Kidney epithelial cell (primary cell): Measurements from ENCODE around the gene PEX5L. TPM values are rescaled to one million over a fixed set of nuclear protein-coding genes. Genes with fewer than 3 reads are reported as not detected.

Source experiments
- DNase-seq: peaks from one replicate; pipeline ENCODE4 v3.0.0-alpha.2; 2010; ENCODE audit warnings: low read depth
- H3K27me3 ChIP-seq: 2 replicates; pipeline ENCODE4 v1.6.0; 2011; ENCODE audit warnings: low read length; ENCODE audit not compliant: control insufficient read depth, insufficient read depth
- H3K36me3 ChIP-seq: 2 replicates; pipeline ENCODE4 v1.5.1; 2011; ENCODE audit warnings: low read length; ENCODE audit not compliant: control insufficient read depth, insufficient read depth
- H3K4me3 ChIP-seq: 2 replicates; pipeline ENCODE4 v1.5.1; 2011; ENCODE audit warnings: low read depth, mild to moderate bottlenecking, control low read depth, low read length
- total RNA-seq: library from RNA; depleted of rRNA; stranded (reverse); fragments of >200 nt; gene quantifications from 2 replicates; pipeline ENCODE4 v1.2.3, GENCODE V29; 2015
- TF ChIP-seq, protein P1 (sequence below): IDR thresholded peaks from 2 replicates; pipeline ENCODE4 v1.5.1; 2011; ENCODE audit warnings: mild to moderate bottlenecking, moderate library complexity, low read length, control low read depth, inconsistent platforms; ENCODE audit not compliant: insufficient read depth, poor library complexity, severe bottlenecking

PEX5L gene
- 0.04 and 0.07 TPM in 2 replicates for total RNA-seq

GRCh38 chr3:180036671-180037455 is at the start of gene PEX5L:
Gene PEX5L (minus strand): TSS chr3:180036937. CDS start chr3:180036599, 338 bp downstream.
- peak; percentile 7 for DNase-seq
- Histone ChIP-seq H3K36me3 (no peaks in the 10 kb centered on the region), H3K27me3 (peaks cover 16% of the 10 kb centered on the region), H3K4me3 (peak within 1 kb of the TSS; percentile 33)
- TF ChIP-seq, protein P1, sequence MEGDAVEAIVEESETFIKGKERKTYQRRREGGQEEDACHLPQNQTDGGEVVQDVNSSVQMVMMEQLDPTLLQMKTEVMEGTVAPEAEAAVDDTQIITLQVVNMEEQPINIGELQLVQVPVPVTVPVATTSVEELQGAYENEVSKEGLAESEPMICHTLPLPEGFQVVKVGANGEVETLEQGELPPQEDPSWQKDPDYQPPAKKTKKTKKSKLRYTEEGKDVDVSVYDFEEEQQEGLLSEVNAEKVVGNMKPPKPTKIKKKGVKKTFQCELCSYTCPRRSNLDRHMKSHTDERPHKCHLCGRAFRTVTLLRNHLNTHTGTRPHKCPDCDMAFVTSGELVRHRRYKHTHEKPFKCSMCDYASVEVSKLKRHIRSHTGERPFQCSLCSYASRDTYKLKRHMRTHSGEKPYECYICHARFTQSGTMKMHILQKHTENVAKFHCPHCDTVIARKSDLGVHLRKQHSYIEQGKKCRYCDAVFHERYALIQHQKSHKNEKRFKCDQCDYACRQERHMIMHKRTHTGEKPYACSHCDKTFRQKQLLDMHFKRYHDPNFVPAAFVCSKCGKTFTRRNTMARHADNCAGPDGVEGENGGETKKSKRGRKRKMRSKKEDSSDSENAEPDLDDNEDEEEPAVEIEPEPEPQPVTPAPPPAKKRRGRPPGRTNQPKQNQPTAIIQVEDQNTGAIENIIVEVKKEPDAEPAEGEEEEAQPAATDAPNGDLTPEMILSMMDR = peak; percentile 2

- Histone ChIP-seq H3K27me3 (no peaks in the 10 kb centered on the region), H3K36me3 (no peaks in the 10 kb centered on the region), H3K4me3 (no peak overlapping the region)
- TF ChIP-seq, protein P1 = no peak
- no peak for DNase-seq
Observed at GRCh38 chr3:180085122-180085710, 48.5 kb upstream of the PEX5L start.

DNA sequence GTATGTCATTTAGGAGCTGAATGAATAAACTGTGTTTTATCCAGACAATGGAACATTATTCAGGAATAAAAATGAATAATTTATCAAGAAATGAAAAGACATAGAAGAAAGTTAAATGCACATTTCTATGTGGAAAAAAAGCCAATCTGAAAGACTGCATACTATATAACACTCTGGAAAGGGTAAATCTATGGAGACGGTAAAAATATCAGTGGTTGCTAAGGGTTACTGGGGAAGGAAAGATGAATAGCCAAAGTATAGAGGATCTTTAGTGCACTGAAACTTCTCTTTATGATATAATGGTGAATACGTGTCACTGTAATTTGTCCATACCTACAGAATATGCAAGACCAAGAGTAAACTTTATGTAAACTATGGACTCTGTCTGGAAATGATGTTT is 46.0 kb upstream of the PEX5L start:
- Histone ChIP-seq H3K27me3 (no peaks in the 10 kb centered on the region), H3K36me3 (no peaks in the 10 kb centered on the region), H3K4me3 (no peak overlapping the region)
- DNase-seq = no peak
- TF ChIP-seq, protein P1 = no peak

DNA sequence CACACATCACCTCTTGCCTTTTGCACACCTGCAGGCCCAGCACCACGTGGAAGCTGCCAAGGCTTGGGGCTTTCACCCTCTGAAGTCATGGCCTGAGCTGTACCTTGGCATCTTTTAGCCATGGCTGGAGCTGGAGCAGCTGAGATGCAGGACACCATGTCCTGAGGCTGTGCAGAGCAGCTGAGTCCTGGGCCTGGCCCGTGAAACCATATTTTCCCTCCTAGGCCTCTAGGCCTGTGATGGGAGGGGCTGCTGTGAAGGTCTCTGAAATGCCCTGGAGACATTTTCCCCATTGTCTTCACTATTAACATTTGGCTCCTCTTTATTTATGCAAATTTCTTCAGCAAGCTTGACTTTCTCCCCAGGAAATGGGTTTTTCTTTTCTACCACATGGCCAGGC is 41.9 kb upstream of the PEX5L start:
- no peaks in the 10 kb centered on the region for H3K36me3 ChIP-seq
- no peak for DNase-seq
- TF ChIP-seq, protein P1 = no peak

DNA sequence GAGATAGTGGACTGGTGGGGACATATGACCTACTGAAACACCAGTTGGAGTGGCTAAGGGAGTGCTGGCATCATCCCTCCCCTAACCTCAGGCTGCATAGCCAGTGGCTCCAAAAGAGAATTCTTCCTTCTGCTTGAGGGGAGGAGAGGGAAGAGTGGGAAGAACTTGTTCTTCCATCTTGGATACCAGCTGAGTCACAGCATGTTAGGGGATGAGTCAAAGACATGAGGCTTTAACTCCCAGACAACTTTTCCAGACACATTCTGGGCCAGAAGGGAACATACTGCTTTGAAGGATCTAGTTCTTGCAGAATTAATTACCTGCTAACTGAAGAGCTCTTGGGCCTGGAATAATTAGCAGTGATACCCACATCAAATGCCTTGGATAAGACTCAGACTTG is 36.8 kb upstream of the PEX5L start:
- TF ChIP-seq, protein P1 = no peak
- Histone ChIP-seq H3K36me3 (no peaks in the 10 kb centered on the region), H3K4me3 (no peak overlapping the region), H3K27me3 (no peaks in the 10 kb centered on the region)
- DNase-seq = no peak

More for the DNA sequence above, 41.9 kb upstream of the PEX5L start:
- no peak overlapping the region for H3K4me3 ChIP-seq
- H3K27me3 ChIP-seq = no peaks in the 10 kb centered on the region
